Right atrium auricular region (tissue), 2 donors: ENCODE measurements around the gene ROCK2. TPM values are rescaled to one million over a fixed set of nuclear protein-coding genes. Genes with fewer than 3 reads are reported as not detected.

ENCODE experiments used
- DNase-seq: peaks from one replicate; pipeline ENCODE4 v3.0.0-alpha.2; 2019; ENCODE audit warnings: low spot score
- H3K27ac ChIP-seq, 2 donors: fragments of 200-600 bp; sonication (generic); 1 replicate in 1 of 2; 2 replicates in 1 of 2; pipeline ENCODE4 v1.5.1; 2016 to 2019
- H3K27me3 ChIP-seq, 2 donors: fragments of 200-600 bp; sonication (generic); one replicate each; pipeline versions ENCODE4 v1.5.1 to v1.6.0; 2017 to 2019
- H3K36me3 ChIP-seq: fragments of 200-600 bp; sonication (generic); one replicate; pipeline ENCODE4 v1.5.1; 2016
- H3K4me1 ChIP-seq, 2 donors: fragments of 200-600 bp; sonication (generic); one replicate each; pipeline versions ENCODE4 v1.5.1 to v1.6.0; 2017 to 2019
- H3K4me3 ChIP-seq, 2 donors: fragments of 200-600 bp; sonication (generic); 1 replicate in 1 of 2; 2 replicates in 1 of 2; pipeline ENCODE4 v1.5.1; 2017 to 2019; ENCODE audit warnings: mild to moderate bottlenecking in 1 of 2, moderate library complexity in 1 of 2
- H3K9me3 ChIP-seq, 2 donors: fragments of 200-600 bp; sonication (generic); one replicate each; pipeline ENCODE4 v1.5.1; 2019
- CTCF ChIP-seq, 2 donors: fragments of 200-600 bp; sonication (generic); IDR thresholded peaks; one replicate each; pipeline ENCODE4 v1.5.1; 2019; ENCODE audit warnings: antibody characterized with exemption in 2 of 2
- total RNA-seq, 2 donors: library from RNA; depleted of rRNA; stranded (reverse); fragments of >200 nt; gene quantifications; one replicate each; pipeline ENCODE4 v1.1.0, GENCODE V29; 2016

Gene ROCK2
- total RNA-seq, 2 donors from 2014 or later: 32.3 to 32.6 TPM

GRCh38 chr2:11296401-11296800 is 48.0 kb downstream of the ROCK2 start:
- peaks cover 0 to 18% of the 10 kb centered on the region in 2 donors for H3K4me1 ChIP-seq
- no peaks in the 10 kb centered on the region for H3K9me3 ChIP-seq
- no peaks in the 10 kb centered on the region for H3K27me3 ChIP-seq
- no peak for TF ChIP-seq CTCF (IDR thresholded peaks at IDR 0.05)
- H3K27ac ChIP-seq: no peak overlapping the region
- H3K4me3 ChIP-seq: no peak overlapping the region
- H3K36me3 ChIP-seq: no peaks in the 10 kb centered on the region
- no peak for DNase-seq

DNA sequence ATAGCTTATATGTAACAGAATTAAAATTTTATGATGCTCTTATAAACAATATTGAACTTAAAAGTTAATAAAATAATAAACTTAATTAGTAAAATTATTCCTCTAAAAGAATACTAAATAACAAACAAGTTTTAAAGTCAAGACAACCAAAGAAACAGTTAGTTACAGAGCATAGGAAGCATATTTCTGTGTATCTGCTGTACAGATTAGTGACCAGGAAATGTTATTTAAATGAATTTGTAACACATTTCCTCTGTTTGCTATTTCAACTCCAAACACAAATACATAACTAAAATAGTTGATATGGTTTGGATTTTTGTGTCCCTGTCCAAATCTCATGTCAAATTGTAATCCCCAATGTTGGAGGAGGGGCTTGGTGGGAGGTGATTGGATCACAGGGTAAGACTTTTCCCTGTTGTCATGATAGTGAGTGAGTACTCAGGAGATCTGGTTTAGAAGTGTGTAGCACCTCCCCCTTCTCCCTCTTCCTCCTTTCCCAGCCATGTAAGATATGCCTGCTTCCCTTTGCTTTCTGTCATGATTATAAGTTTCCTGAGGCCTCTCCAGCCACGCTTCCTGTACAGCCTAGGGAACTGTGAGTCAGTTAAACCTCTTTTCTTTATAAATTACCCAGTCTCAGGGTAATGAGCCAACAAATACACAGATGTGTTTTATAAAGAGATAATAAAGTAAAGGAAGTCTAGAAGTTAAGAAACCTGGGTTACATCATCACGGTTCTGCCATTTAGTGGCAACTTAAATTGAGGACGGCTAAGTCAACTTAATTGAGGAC is 51.8 kb downstream of the ROCK2 start:
- no peak for TF ChIP-seq CTCF (IDR thresholded peaks at IDR 0.05)
- H3K27ac ChIP-seq: peak overlapping the region in 1 of 2 donors; percentile 40
- H3K4me3 ChIP-seq: no peak overlapping the region
- H3K4me1 ChIP-seq: peaks cover 0 to 34% of the 10 kb centered on the region in 2 donors
- DNase-seq: no peak
- no peaks in the 10 kb centered on the region for H3K27me3 ChIP-seq
- H3K9me3 ChIP-seq: no peaks in the 10 kb centered on the region
- H3K36me3 ChIP-seq: no peaks in the 10 kb centered on the region

GRCh38 chr2:11290713-11291112 is 53.7 kb downstream of the ROCK2 start:
- Histone ChIP-seq H3K4me1 (peaks cover 0 to 42% of the 10 kb centered on the region in 2 donors), H3K36me3 (peaks cover 6% of the 10 kb centered on the region), H3K4me3 (no peak overlapping the region), H3K27me3 (no peaks in the 10 kb centered on the region), H3K9me3 (no peaks in the 10 kb centered on the region), H3K27ac (no peak overlapping the region)
- TF ChIP-seq CTCF (IDR thresholded peaks at IDR 0.05): no peak
- no peak for DNase-seq

- no peaks in the 10 kb centered on the region for H3K27me3 ChIP-seq
These were observed 54.2 kb downstream of the ROCK2 start for GRCh38 chr2:11290211-11290610.

DNA sequence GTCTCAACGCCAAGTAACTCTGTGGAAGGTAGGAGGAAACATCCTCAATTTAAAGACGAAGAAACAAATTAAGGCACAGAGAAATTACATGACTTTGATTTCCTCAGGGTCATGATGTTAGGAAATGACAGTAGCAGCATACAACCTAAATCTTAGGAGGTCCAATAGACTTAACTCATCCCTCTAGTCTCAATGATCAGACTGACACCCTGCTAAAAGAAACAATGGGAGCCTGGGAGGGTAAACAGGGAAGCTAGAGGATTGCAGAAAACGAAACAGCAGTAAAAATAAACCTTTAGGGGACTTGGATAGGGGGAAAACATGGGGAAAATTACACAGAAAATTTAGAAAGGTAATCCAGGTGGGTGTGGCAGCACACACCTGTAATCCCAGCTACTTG is 56.0 kb downstream of the ROCK2 start:
- Histone ChIP-seq H3K4me3 (no peak overlapping the region), H3K9me3 (peaks cover 0 to 7% of the 10 kb centered on the region in 2 donors), H3K27ac (peak overlapping the region in 1 of 2 donors; percentile 77), H3K27me3 (no peaks in the 10 kb centered on the region), H3K36me3 (peaks cover 26% of the 10 kb centered on the region), H3K4me1 (peaks cover 0 to 41% of the 10 kb centered on the region in 2 donors)
- no peak for DNase-seq
- TF ChIP-seq CTCF (IDR thresholded peaks at IDR 0.05): no peak

More at GRCh38 chr2:11290211-11290610, 54.2 kb downstream of the ROCK2 start:
- Histone ChIP-seq H3K27ac (no peak overlapping the region), H3K36me3 (peaks cover 11% of the 10 kb centered on the region), H3K9me3 (no peaks in the 10 kb centered on the region), H3K4me3 (no peak overlapping the region), H3K4me1 (peaks cover 0 to 42% of the 10 kb centered on the region in 2 donors)
- no peak for DNase-seq
- TF ChIP-seq CTCF (IDR thresholded peaks at IDR 0.05): no peak
